ENCODE results near the gene PLXND1. TPM values are rescaled to one million over a fixed set of nuclear protein-coding genes. Genes with fewer than 3 reads are reported as not detected.

Gene PLXND1
- polyA plus RNA-seq, 1 donor from 2014 or later = 0.05 TPM

DNA sequence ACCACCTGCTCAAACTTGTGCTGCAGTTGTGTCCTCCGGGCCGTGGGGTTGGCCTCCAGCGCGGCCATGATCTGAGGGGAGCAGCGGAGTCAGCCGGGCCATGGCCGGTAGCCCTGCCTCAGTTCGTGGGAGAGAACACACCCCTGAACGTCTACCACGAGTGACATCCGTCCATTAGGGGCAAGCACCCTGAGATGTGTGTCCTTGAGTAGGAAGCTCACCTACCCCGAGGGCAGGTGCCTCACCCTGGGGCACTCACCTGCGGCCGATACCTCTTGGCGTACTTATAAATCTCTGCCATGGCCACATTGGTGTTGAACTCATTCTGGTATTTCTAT, 50.1 kb downstream of the PLXND1 start:
- Histone ChIP-seq H4K20me1 (ENCODE audit: insufficient read depth) (no peaks in the 10 kb centered on the region), H3K27me3 (ENCODE audit: insufficient read depth, low read depth, low read length) (no peaks in the 10 kb centered on the region), H3F3A (ENCODE audit: insufficient read depth, low read length, poor library complexity, severe bottlenecking) (no peaks in the 10 kb centered on the region), H3K27ac (ENCODE audit: low read length) (no peak overlapping the region), H3K4me2 (ENCODE audit: low read length) (no peak overlapping the region), H2AFZ (ENCODE audit: low read depth, low read length) (no peak overlapping the region), H3K79me2 (replicated peaks; ENCODE audit: insufficient read depth, low read length) (no peaks in the 10 kb centered on the region), H3K4me3 (ENCODE audit: low read length) (no peak overlapping the region), H3K9me2 (ENCODE audit: insufficient read depth, low read length) (no peaks in the 10 kb centered on the region), H3K9ac (ENCODE audit: low read length) (no peak overlapping the region), H3K36me3 (ENCODE audit: insufficient read depth, low read length) (no peaks in the 10 kb centered on the region), H3K9me3 (ENCODE audit: low read length) (no peaks in the 10 kb centered on the region)
- no peak for TF ChIP-seq POLR2AphosphoS5 (IDR thresholded peaks at IDR 0.05)
- no peak for TF ChIP-seq EP300 (conservative IDR thresholded peaks at IDR 0.05; ENCODE audit: poor library complexity, severe bottlenecking)
- TF ChIP-seq, protein P1, sequence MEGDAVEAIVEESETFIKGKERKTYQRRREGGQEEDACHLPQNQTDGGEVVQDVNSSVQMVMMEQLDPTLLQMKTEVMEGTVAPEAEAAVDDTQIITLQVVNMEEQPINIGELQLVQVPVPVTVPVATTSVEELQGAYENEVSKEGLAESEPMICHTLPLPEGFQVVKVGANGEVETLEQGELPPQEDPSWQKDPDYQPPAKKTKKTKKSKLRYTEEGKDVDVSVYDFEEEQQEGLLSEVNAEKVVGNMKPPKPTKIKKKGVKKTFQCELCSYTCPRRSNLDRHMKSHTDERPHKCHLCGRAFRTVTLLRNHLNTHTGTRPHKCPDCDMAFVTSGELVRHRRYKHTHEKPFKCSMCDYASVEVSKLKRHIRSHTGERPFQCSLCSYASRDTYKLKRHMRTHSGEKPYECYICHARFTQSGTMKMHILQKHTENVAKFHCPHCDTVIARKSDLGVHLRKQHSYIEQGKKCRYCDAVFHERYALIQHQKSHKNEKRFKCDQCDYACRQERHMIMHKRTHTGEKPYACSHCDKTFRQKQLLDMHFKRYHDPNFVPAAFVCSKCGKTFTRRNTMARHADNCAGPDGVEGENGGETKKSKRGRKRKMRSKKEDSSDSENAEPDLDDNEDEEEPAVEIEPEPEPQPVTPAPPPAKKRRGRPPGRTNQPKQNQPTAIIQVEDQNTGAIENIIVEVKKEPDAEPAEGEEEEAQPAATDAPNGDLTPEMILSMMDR (IDR thresholded peaks at IDR 0.05; ENCODE audit: poor library complexity, severe bottlenecking) = no peak
- TF ChIP-seq SMC3 (conservative IDR thresholded peaks at IDR 0.05; ENCODE audit: poor library complexity) = no peak
- TF ChIP-seq EZH2 (IDR thresholded peaks at IDR 0.05; ENCODE audit: borderline replicate concordance, insufficient read depth, low read length, poor library complexity, severe bottlenecking) = no peak
- no peak for TF ChIP-seq TAF1 (IDR thresholded peaks at IDR 0.05; ENCODE audit: low read depth)
- TF ChIP-seq, protein P2, sequence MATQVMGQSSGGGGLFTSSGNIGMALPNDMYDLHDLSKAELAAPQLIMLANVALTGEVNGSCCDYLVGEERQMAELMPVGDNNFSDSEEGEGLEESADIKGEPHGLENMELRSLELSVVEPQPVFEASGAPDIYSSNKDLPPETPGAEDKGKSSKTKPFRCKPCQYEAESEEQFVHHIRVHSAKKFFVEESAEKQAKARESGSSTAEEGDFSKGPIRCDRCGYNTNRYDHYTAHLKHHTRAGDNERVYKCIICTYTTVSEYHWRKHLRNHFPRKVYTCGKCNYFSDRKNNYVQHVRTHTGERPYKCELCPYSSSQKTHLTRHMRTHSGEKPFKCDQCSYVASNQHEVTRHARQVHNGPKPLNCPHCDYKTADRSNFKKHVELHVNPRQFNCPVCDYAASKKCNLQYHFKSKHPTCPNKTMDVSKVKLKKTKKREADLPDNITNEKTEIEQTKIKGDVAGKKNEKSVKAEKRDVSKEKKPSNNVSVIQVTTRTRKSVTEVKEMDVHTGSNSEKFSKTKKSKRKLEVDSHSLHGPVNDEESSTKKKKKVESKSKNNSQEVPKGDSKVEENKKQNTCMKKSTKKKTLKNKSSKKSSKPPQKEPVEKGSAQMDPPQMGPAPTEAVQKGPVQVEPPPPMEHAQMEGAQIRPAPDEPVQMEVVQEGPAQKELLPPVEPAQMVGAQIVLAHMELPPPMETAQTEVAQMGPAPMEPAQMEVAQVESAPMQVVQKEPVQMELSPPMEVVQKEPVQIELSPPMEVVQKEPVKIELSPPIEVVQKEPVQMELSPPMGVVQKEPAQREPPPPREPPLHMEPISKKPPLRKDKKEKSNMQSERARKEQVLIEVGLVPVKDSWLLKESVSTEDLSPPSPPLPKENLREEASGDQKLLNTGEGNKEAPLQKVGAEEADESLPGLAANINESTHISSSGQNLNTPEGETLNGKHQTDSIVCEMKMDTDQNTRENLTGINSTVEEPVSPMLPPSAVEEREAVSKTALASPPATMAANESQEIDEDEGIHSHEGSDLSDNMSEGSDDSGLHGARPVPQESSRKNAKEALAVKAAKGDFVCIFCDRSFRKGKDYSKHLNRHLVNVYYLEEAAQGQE (IDR thresholded peaks at IDR 0.05; ENCODE audit: borderline replicate concordance) = no peak
- no peak for TF ChIP-seq RAD21 (conservative IDR thresholded peaks at IDR 0.05)
- TF ChIP-seq MXI1 (conservative IDR thresholded peaks at IDR 0.05; ENCODE audit: poor library complexity, severe bottlenecking) = no peak

DNA sequence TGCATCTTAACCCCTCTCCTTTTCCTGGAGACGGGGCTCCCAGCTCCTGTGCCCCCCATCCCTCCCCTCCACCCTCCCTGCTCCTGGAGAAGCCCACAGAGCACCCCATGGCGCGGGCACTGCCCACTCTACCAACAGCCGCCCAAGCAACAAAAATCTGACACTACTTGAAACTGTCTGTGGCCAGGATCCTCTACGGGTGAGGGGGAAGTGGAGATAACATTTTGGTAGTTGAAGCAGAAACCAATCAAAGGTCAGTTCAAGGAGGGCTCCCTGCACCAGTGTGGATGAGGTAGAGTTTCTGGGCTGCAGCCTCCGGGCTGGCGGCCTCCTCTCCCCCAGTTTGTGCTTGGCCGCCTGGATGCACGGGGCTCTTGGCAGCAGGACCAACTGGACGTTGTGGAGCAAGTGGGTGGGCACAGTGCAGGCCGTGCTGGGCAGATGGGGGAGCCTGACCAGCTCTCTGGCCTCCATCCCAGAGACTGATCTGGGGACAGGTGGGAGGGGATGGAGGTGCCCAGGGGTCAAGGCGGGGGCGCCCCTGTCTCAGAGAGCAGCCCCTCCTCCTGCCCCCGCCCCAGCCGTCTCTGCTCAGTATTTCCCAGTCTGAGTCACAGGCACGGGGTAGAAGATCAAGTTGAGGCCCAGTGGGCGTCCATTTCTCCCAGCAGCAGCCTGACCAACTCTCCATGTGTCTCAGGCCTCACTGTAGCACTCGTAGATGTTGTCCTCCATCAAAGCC, 50.7 kb downstream of the PLXND1 start:
- Histone ChIP-seq H3F3A (ENCODE audit: insufficient read depth, low read length, poor library complexity, severe bottlenecking) (no peaks in the 10 kb centered on the region), H3K9ac (ENCODE audit: low read length) (no peak overlapping the region), H3K9me2 (ENCODE audit: insufficient read depth, low read length) (no peaks in the 10 kb centered on the region), H3K27me3 (ENCODE audit: insufficient read depth, low read depth, low read length) (no peaks in the 10 kb centered on the region), H3K4me3 (ENCODE audit: low read length) (no peak overlapping the region), H3K79me2 (replicated peaks; ENCODE audit: insufficient read depth, low read length) (no peaks in the 10 kb centered on the region), H3K9me3 (ENCODE audit: low read length) (no peaks in the 10 kb centered on the region), H3K27ac (ENCODE audit: low read length) (no peak overlapping the region), H3K36me3 (ENCODE audit: insufficient read depth, low read length) (no peaks in the 10 kb centered on the region), H4K20me1 (ENCODE audit: insufficient read depth) (no peaks in the 10 kb centered on the region), H2AFZ (ENCODE audit: low read depth, low read length) (no peak overlapping the region), H3K4me2 (ENCODE audit: low read length) (no peak overlapping the region)
- TF ChIP-seq EZH2 (IDR thresholded peaks at IDR 0.05; ENCODE audit: borderline replicate concordance, insufficient read depth, low read length, poor library complexity, severe bottlenecking) = no peak
- no peak for TF ChIP-seq POLR2AphosphoS5 (IDR thresholded peaks at IDR 0.05)
- no peak for TF ChIP-seq RAD21 (conservative IDR thresholded peaks at IDR 0.05)
